ENCODE results near the gene RETREG1.
A peak's percentile ranks its signal among the peaks of the same experiment; 100 is the strongest.

Gene RETREG1

DNA sequence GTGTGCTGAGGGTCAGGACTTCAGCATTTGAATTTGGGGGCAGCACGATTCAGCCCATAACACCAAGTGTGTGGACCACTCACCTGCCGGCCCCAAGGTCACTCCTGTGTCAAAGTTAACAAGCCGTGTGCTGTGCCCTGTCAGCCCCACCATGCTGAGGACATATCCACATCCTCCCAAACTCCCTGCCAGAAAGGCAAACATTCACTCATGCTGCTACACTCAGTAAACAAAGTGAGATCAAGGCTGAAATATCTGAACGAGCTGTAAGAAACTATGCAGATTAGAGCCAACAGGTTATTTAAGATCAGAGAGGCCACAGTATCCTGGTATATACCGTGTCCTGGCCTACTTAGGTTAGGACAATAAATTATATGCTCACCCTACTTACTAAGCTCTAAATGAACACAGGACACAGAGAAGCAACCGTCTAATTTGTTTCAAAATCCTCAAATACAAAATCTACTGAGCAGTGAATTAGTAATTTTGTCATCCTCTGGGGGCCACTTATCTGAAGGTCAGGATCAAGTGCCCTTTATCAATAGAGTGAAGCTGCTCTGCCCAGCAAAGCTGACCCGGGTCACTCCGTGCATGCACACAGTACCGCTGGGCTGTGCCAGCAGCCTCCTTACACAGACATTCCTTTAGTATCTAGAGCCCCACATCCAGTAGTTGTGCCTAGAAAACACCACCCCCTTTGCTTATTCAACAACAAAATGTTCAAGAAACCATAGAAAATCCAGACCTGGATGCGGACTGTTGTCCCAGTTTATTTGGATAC lies 28.2 kb downstream of the RETREG1 start:
- H3K27ac ChIP-seq: no peak overlapping the region
- DNase-seq (ENCODE audit: low read depth, low spot score): no peak

GRCh38 chr5:16586556-16586955 lies 30.2 kb downstream of the RETREG1 start:
- no peak for DNase-seq (ENCODE audit: low read depth, low spot score)
- H3K27ac ChIP-seq: no peak overlapping the region

DNA sequence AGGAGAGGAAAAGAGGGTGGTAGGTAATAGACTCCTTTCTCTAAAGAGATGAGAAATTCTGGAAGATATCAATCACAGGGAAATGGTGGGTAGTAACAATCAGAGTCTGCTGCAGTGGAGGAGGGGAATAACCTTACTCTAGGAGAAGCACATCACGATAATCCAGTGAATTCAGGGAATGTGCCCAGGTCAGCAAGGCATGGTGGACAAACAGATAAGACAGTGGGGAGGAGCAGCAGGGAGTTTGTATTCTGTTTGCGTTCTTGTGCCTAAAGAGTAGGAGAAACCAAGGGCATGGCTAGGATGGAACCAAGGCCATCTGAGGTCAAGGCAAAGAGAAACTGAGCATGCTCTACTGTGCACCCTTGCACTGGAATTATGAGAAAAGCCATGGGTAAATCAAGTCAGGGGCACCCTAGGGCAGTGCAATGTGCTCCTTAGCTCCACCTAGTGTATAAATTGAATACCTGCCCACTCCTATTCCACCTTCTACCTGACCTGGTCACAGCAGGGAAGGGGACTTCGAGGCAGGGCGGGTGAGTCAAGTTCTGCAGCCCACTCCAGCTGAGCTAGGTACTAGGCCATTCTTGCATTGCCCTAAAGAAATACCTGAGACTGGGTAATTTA lies 31.6 kb downstream of the RETREG1 start:
- no peak for DNase-seq (ENCODE audit: low read depth, low spot score)
- H3K27ac ChIP-seq: no peak overlapping the region

DNA sequence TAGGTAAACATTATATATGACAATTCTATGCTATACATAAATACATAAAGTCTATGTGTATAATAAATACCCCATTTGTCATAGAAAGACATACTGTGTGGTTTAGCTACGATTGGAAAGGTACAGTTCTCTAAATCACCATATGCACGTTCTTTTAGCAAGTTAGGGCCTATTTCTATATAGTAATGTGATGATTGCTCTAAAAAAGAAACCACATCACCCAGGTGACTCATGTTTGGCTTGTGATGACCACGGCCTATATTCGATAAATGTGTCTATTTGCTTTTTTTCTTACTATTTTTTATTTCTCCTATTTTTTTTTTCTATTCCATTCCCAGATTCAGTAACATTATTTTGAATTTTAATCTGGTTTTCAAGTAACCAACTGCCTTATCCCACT lies 34.7 kb downstream of the RETREG1 start:
- H3K27ac ChIP-seq: no peak overlapping the region
- no peak for DNase-seq (ENCODE audit: low read depth, low spot score)

DNA sequence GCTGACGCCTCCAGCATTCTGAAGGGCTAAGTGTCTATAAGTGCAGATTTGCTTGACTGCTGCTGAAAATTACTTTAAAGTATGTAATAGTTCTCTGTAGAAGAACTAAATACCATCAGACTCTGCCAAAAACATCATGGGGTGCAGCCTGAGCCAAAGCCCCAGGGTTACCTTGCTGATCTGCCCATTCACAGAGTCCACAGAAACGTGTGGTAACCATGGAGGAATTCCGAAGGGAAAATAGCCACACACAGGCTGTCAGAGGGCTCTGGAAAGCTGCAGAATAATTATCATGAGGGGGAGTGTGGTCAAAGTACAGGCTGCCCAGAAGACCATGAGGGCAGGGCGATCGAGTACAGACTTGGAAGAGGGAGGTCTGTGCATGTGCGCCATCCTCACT lies 36.4 kb downstream of the RETREG1 start:
- no peak overlapping the region for H3K27ac ChIP-seq
- no peak for DNase-seq (ENCODE audit: low read depth, low spot score)

DNA sequence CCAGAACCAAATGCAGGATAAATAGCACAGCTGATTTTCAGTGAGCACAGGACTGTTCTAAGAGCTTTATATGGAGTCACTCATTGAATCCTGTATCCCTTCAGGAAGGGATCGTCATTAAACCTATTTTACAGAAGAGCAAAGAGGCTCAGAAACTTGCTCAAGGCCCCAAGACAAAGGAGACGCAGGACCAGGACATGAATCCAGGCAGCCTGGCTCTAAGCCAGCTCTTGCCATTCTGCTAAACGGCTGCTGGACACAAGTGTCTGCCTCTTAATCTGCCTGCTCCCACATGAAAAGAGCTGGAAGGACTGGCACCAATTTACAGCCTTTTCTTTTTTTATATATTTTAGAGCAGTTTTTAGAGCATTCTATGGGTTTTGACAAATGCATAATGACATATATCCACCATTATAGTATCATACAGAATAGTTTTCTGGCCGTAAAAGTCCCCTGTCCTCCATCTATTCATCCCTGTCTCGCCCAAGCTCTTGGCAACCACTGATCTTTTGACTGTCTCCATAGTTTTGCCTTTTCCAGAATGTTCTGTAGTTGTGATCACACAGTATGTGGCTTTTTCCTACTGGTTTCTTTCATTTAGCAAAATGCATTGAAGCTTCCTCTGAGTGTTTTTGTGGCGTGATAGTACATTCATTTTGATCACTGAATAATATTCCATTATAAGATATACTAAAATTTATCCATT lies 37.5 kb downstream of the RETREG1 start:
- no peak for DNase-seq (ENCODE audit: low read depth, low spot score)
- H3K27ac ChIP-seq: no peak overlapping the region

- no peak for DNase-seq (ENCODE audit: low read depth, low spot score)
- H3K27ac ChIP-seq: no peak overlapping the region
Measured at GRCh38 chr5:16578474-16578883, 38.3 kb downstream of the RETREG1 start.

GRCh38 chr5:16577677-16578076 lies 39.1 kb downstream of the RETREG1 start:
- no peak overlapping the region for H3K27ac ChIP-seq
- DNase-seq (ENCODE audit: low read depth, low spot score): no peak

DNA sequence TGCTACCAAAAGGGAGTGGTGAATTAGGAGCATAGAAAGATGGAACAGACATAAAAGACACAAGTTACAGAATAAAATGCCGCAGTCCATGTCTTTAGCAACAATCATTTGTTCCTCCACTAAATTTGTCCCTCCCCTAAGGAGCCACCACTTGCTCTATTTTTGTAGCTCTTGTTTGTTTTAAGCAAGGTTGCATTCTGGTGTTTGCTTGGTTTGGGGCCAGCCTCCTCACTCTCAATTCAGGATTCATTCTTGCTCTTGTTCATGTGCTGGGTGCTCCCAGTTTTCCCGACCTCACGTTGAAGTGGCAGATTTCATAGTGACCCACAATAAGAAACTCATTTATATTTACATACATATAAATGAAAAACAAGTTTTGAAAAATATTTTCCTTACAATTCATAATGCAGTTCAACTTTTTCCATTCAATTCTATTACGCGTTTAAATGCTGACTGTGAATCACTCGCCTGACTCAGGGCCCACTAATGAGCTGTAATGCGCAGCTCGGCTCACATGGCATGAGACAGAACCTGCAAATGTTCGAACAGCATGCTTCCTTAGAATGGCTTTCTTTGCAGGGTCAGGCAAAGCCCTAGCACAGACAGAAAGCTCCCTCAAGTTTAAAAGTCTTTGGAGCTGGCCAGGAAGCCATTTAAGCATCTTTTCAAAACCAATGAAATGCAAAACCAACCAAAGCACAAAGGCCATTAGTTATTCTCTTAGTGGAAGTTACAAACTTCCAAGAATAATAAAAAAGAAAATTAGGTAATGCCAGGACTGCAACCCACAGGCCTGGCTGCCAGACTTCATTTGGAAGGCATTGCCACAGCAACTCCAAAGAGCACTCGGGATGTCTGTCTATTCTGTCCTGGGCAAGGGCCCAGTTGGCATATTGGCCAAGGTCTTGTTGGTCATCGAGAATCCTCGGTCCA lies 41.7 kb downstream of the RETREG1 start:
- DNase-seq (ENCODE audit: low read depth, low spot score): peak; percentile 44
- H3K27ac ChIP-seq: peak overlapping the region; percentile 39

DNA sequence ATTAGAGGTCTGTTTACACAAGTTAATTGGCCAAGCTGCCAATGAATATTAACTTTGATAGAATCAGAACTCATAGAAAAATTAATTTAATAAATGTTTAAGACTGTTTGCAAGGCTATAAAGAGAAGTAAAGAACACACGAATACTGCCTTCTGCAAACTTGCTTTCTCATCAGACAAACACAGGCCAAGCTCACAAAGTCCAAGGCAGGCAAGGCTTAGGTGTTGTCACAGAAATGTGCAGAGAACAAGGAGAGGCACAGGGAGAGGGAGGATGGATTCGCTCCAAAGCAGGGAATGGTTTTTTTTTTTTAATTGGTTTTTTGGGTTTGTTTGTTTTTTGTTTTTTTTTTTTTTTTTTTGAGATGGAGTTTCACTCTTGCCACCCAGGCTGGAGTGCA lies 43.4 kb downstream of the RETREG1 start:
- no peak for DNase-seq (ENCODE audit: low read depth, low spot score)
- no peak overlapping the region for H3K27ac ChIP-seq

DNA sequence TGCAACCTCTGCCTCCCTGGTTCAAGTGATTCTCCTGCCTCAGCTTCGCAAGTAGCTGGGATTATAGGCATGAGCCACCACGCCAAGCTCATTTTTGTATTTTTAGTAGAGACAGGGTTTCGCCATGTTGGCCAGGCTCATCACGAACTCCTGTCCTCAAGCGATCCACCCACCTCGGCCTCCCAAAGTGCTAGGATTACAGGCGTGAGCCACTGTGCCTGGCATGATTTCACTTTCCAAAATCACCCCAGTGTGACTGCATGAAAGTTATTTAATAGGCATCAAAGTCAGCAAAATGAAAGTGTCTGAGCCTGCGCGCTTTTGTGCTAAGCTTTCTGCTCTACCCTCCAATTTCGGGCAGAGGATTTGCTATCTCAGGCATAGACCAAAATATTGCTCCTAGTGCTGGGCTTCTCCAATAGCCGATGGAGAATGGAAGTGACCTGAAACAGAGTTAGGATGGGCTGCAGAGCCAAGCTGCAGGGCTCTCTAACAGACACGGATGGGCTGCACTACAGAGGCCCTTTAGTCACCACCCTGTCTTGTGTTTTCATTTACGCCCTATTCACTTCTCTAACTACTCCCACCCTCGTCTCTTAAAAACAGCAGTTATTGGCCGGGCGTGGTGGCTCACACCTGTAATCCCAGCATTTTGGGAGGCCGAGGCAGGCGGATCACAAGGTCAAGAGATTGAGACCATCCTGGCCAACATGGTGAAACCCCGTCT lies 44.3 kb downstream of the RETREG1 start:
- H3K27ac ChIP-seq: no peak overlapping the region
- no peak for DNase-seq (ENCODE audit: low read depth, low spot score)

GRCh38 chr5:16571016-16571415 lies 45.8 kb downstream of the RETREG1 start:
- no peak for DNase-seq (ENCODE audit: low read depth, low spot score)
- no peak overlapping the region for H3K27ac ChIP-seq

GRCh38 chr5:16570121-16570815 lies 46.5 kb downstream of the RETREG1 start:
- DNase-seq (ENCODE audit: low read depth, low spot score): no peak
- no peak overlapping the region for H3K27ac ChIP-seq

- H3K27ac ChIP-seq: no peak overlapping the region
- no peak for DNase-seq (ENCODE audit: low read depth, low spot score)
Measured at GRCh38 chr5:16568875-16569580, 47.8 kb downstream of the RETREG1 start.

GRCh38 chr5:16567365-16567764 lies 49.4 kb downstream of the RETREG1 start:
- no peak for DNase-seq (ENCODE audit: low read depth, low spot score)
- no peak overlapping the region for H3K27ac ChIP-seq

- no peak for DNase-seq (ENCODE audit: low read depth, low spot score)
- H3K27ac ChIP-seq: no peak overlapping the region
Measured at GRCh38 chr5:16565118-16565517, 51.7 kb downstream of the RETREG1 start.

GRCh38 chr5:16564248-16564867 lies 52.4 kb downstream of the RETREG1 start:
- no peak overlapping the region for H3K27ac ChIP-seq
- no peak for DNase-seq (ENCODE audit: low read depth, low spot score)

DNA sequence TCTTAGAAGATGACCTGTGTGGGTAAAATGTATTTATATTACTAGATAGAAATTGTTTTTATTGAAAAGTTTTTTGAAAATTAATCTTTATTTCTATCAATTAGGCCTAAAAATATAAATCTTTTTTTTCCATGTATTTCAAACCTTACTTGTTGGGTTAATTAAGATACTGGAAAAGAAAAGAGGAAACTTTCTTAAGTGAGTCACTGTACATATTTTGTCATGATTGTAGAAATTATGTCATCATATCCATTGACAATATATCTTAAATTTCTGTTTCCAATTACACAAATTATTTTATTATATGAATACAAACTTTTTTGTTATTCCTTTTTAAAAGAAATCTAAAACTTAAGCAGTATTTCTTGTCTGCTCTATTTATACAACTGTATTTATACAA lies 53.1 kb downstream of the RETREG1 start:
- no peak overlapping the region for H3K27ac ChIP-seq
- no peak for DNase-seq (ENCODE audit: low read depth, low spot score)

Measured in epithelial cell of prostate (primary cell).